ENCODE measurements around the gene AIRE.
"Not testable (repeated sequence)": the region's sequence is repeated elsewhere in the genome, so short reads cannot be mapped to it uniquely, and the experiment has no call there.

The AIRE gene

GRCh38 chr21:44334329-44335030 lies 48.8 kb downstream of the AIRE start:
- DNase-seq (ENCODE audit: low spot score): no peak
- TF ChIP-seq CTCF (IDR thresholded peaks at IDR 0.05; ENCODE audit: extremely low read depth, missing control alignments): no peak

GRCh38 chr21:44335266-44336059 lies 49.8 kb downstream of the AIRE start:
- DNase-seq (ENCODE audit: low spot score): no peak
- no peak for TF ChIP-seq CTCF (IDR thresholded peaks at IDR 0.05; ENCODE audit: extremely low read depth, missing control alignments)

- DNase-seq (ENCODE audit: low spot score): no peak
- no peak for TF ChIP-seq CTCF (IDR thresholded peaks at IDR 0.05; ENCODE audit: extremely low read depth, missing control alignments)
Measured at GRCh38 chr21:44337449-44337848, 51.8 kb downstream of the AIRE start.

GRCh38 chr21:44337941-44338895 lies 52.5 kb downstream of the AIRE start:
- no peak for TF ChIP-seq CTCF (IDR thresholded peaks at IDR 0.05; ENCODE audit: extremely low read depth, missing control alignments)
- DNase-seq (ENCODE audit: low spot score): peak; percentile 70

GRCh38 chr21:44338971-44339910 lies 53.6 kb downstream of the AIRE start, which contains the start of gene CFAP410:
CFAP410 (minus strand) TSS chr21:44339390; CDS start chr21:44339194, 196 bp downstream.
- DNase-seq (ENCODE audit: low spot score): peak; percentile 99
- no peak for TF ChIP-seq CTCF (IDR thresholded peaks at IDR 0.05; ENCODE audit: extremely low read depth, missing control alignments)

- DNase-seq (ENCODE audit: low spot score): not testable (repeated sequence)
Measured at GRCh38 chr21:44341726-44342458, 56.2 kb downstream of the AIRE start.

GRCh38 chr21:44342981-44343380 lies 57.3 kb downstream of the AIRE start:
- DNase-seq (ENCODE audit: low spot score): not testable (repeated sequence)
